Activated CD4-positive, alpha-beta memory T cell treated with anti-CD3 and anti-CD28 coated beads for 36 hours (primary cell): ENCODE results near the gene SLC6A18. TPM values are rescaled to one million over a fixed set of nuclear protein-coding genes. Genes with fewer than 3 reads are reported as not detected.

ENCODE experiments used
- CTCF ChIA-PET: fragments of 350-600 bp; sonication (Branson Sonifier 250); formaldehyde crosslinking; loops from one replicate; lab custom pipeline; 2021; ENCODE audit warnings: antibody characterized with exemption, inconsistent platforms; lab: Charles Lee
- POLR2A ChIA-PET: fragments of 350-600 bp; sonication (Branson Sonifier 250); formaldehyde crosslinking; loops from one replicate; lab custom pipeline; 2021; ENCODE audit warnings: antibody characterized with exemption; lab: Charles Lee
- DNase-seq: peaks from one replicate; pipeline ENCODE4 v3.0.0-alpha.2; 2020
- H3K27ac Mint-ChIP-seq: one replicate; pipeline ENCODE4 v1.8.0; 2021; ENCODE audit warnings: mixed read lengths
- H3K27me3 Mint-ChIP-seq: one replicate; pipeline ENCODE4 v1.8.0; 2021; ENCODE audit warnings: mixed read lengths
- H3K36me3 Mint-ChIP-seq: one replicate; pipeline ENCODE4 v1.8.0; 2021; ENCODE audit warnings: mixed read lengths
- H3K4me1 Mint-ChIP-seq: one replicate; pipeline ENCODE4 v1.8.0; 2021; ENCODE audit warnings: low read depth, mixed read lengths
- H3K4me3 Mint-ChIP-seq: one replicate; pipeline ENCODE4 v1.8.0; 2021; ENCODE audit warnings: mild to moderate bottlenecking, mixed read lengths
- H3K9me3 Mint-ChIP-seq: one replicate; pipeline ENCODE4 v1.8.0; 2021; ENCODE audit warnings: mixed read lengths
- intact Hi-C: fragments of 100-400 bp; cut with micrococcal nuclease; formaldehyde crosslinking; loops from one replicate; pipeline ENCODE4 v1.15.1; 2023
- total RNA-seq, 2 experiments: library from RNA; stranded (reverse); gene quantifications; one replicate each; pipeline ENCODE4 v1.2.3, GENCODE V29; 2021

Gene SLC6A18
- total RNA-seq, 2 experiments from 2014 or later: not detected

GRCh38 chr5:1216211-1216917, 8.8 kb upstream of the SLC6A18 start:
- Mint-ChIP-seq H3K9me3 (no peaks in the 10 kb centered on the region), H3K4me3 (no peak overlapping the region), H3K36me3 (no peaks in the 10 kb centered on the region), H3K27me3 (peaks cover 4% of the 10 kb centered on the region), H3K27ac (no peak overlapping the region), H3K4me1 (peaks cover 3% of the 10 kb centered on the region)
- intact Hi-C loops: no loop called here
- ChIA-PET CTCF (no interaction called here), POLR2A (no interaction called here)
- no peak for DNase-seq

- Mint-ChIP-seq H3K4me1 (peaks cover 3% of the 10 kb centered on the region), H3K9me3 (no peaks in the 10 kb centered on the region), H3K27ac (no peak overlapping the region), H3K4me3 (no peak overlapping the region), H3K36me3 (no peaks in the 10 kb centered on the region), H3K27me3 (peaks cover 4% of the 10 kb centered on the region)
- ChIA-PET CTCF (no interaction called here), POLR2A (no interaction called here)
- DNase-seq: no peak
- intact Hi-C loops: no loop called here
Measured at GRCh38 chr5:1216918-1217295, 8.3 kb upstream of the SLC6A18 start.

GRCh38 chr5:1217596-1218206, 7.5 kb upstream of the SLC6A18 start:
- H3K27ac Mint-ChIP-seq: no peak overlapping the region
- H3K36me3 Mint-ChIP-seq: no peaks in the 10 kb centered on the region
- no peak for DNase-seq
- no peak overlapping the region for H3K4me3 Mint-ChIP-seq
- peaks cover 3% of the 10 kb centered on the region for H3K4me1 Mint-ChIP-seq
- CTCF ChIA-PET: no interaction called here
- intact Hi-C loops: no loop called here
- POLR2A ChIA-PET: no interaction called here
- peaks cover 4% of the 10 kb centered on the region for H3K27me3 Mint-ChIP-seq
- no peaks in the 10 kb centered on the region for H3K9me3 Mint-ChIP-seq

- ChIA-PET POLR2A (no interaction called here), CTCF (no interaction called here)
- no peak overlapping the region for H3K27ac Mint-ChIP-seq
- no peaks in the 10 kb centered on the region for H3K9me3 Mint-ChIP-seq
- H3K4me3 Mint-ChIP-seq: no peak overlapping the region
- peaks cover 3% of the 10 kb centered on the region for H3K4me1 Mint-ChIP-seq
- no peaks in the 10 kb centered on the region for H3K36me3 Mint-ChIP-seq
- no peak for DNase-seq
- peaks cover 4% of the 10 kb centered on the region for H3K27me3 Mint-ChIP-seq
- intact Hi-C loops: no loop called here
Measured at GRCh38 chr5:1218351-1219080, 6.7 kb upstream of the SLC6A18 start.

- peaks cover 3% of the 10 kb centered on the region for H3K4me1 Mint-ChIP-seq
- intact Hi-C loops: no loop called here
- ChIA-PET POLR2A (no interaction called here), CTCF (no interaction called here)
- no peaks in the 10 kb centered on the region for H3K36me3 Mint-ChIP-seq
- no peak for DNase-seq
- no peak overlapping the region for H3K4me3 Mint-ChIP-seq
- H3K9me3 Mint-ChIP-seq: no peaks in the 10 kb centered on the region
- no peak overlapping the region for H3K27ac Mint-ChIP-seq
- peaks cover 4% of the 10 kb centered on the region for H3K27me3 Mint-ChIP-seq
Measured at GRCh38 chr5:1219098-1219767, 5.9 kb upstream of the SLC6A18 start.

GRCh38 chr5:1219768-1220100, 5.4 kb upstream of the SLC6A18 start:
- DNase-seq: no peak
- Mint-ChIP-seq H3K4me3 (no peak overlapping the region), H3K9me3 (no peaks in the 10 kb centered on the region), H3K4me1 (peaks cover 3% of the 10 kb centered on the region), H3K36me3 (no peaks in the 10 kb centered on the region), H3K27me3 (peaks cover 4% of the 10 kb centered on the region), H3K27ac (no peak overlapping the region)
- POLR2A ChIA-PET: no interaction called here
- intact Hi-C loops: no loop called here
- CTCF ChIA-PET: no interaction called here

GRCh38 chr5:1220351-1220750, 4.8 kb upstream of the SLC6A18 start:
- Mint-ChIP-seq H3K27me3 (peaks cover 4% of the 10 kb centered on the region), H3K9me3 (no peaks in the 10 kb centered on the region), H3K27ac (no peak overlapping the region), H3K4me1 (peaks cover 3% of the 10 kb centered on the region), H3K36me3 (no peaks in the 10 kb centered on the region), H3K4me3 (no peak overlapping the region)
- no peak for DNase-seq
- POLR2A ChIA-PET: no interaction called here
- CTCF ChIA-PET: no interaction called here
- intact Hi-C loops: no loop called here

- Mint-ChIP-seq H3K36me3 (no peaks in the 10 kb centered on the region), H3K4me1 (peaks cover 3% of the 10 kb centered on the region), H3K27me3 (peaks cover 4% of the 10 kb centered on the region), H3K9me3 (no peaks in the 10 kb centered on the region), H3K27ac (no peak overlapping the region), H3K4me3 (no peak overlapping the region)
- ChIA-PET POLR2A (no interaction called here), CTCF (no interaction called here)
- DNase-seq: no peak
- intact Hi-C loops: no loop called here
Measured at GRCh38 chr5:1220831-1221230, 4.3 kb upstream of the SLC6A18 start.

- H3K27me3 Mint-ChIP-seq: peaks cover 1% of the 10 kb centered on the region
- intact Hi-C loops: no loop called here
- ChIA-PET POLR2A (no interaction called here), CTCF (no interaction called here)
- H3K27ac Mint-ChIP-seq: no peak overlapping the region
- no peaks in the 10 kb centered on the region for H3K9me3 Mint-ChIP-seq
- DNase-seq: no peak
- H3K4me1 Mint-ChIP-seq: peaks cover 3% of the 10 kb centered on the region
- no peak overlapping the region for H3K4me3 Mint-ChIP-seq
- no peaks in the 10 kb centered on the region for H3K36me3 Mint-ChIP-seq
Measured at GRCh38 chr5:1221721-1222120, 3.5 kb upstream of the SLC6A18 start.

GRCh38 chr5:1222147-1222546, 3.0 kb upstream of the SLC6A18 start:
- CTCF ChIA-PET: no interaction called here
- Mint-ChIP-seq H3K27ac (no peak overlapping the region), H3K4me3 (no peak overlapping the region), H3K27me3 (peaks cover 1% of the 10 kb centered on the region), H3K36me3 (no peaks in the 10 kb centered on the region), H3K9me3 (no peaks in the 10 kb centered on the region), H3K4me1 (peaks cover 3% of the 10 kb centered on the region)
- POLR2A ChIA-PET: no interaction called here
- DNase-seq: no peak
- intact Hi-C loops: no loop called here

GRCh38 chr5:1222621-1223277, 2.4 kb upstream of the SLC6A18 start:
- no peak for DNase-seq
- H3K4me1 Mint-ChIP-seq: peaks cover 3% of the 10 kb centered on the region
- H3K4me3 Mint-ChIP-seq: no peak overlapping the region
- intact Hi-C loops: no loop called here
- CTCF ChIA-PET: no interaction called here
- peaks cover 1% of the 10 kb centered on the region for H3K27me3 Mint-ChIP-seq
- POLR2A ChIA-PET: no interaction called here
- no peaks in the 10 kb centered on the region for H3K9me3 Mint-ChIP-seq
- no peak overlapping the region for H3K27ac Mint-ChIP-seq
- H3K36me3 Mint-ChIP-seq: no peaks in the 10 kb centered on the region

- no peak overlapping the region for H3K4me3 Mint-ChIP-seq
- H3K27ac Mint-ChIP-seq: no peak overlapping the region
- ChIA-PET POLR2A (no interaction called here), CTCF (no interaction called here)
- H3K36me3 Mint-ChIP-seq: no peaks in the 10 kb centered on the region
- no peak for DNase-seq
- no peaks in the 10 kb centered on the region for H3K27me3 Mint-ChIP-seq
- intact Hi-C loops: no loop called here
- no peaks in the 10 kb centered on the region for H3K9me3 Mint-ChIP-seq
- H3K4me1 Mint-ChIP-seq: no peaks in the 10 kb centered on the region
Measured at GRCh38 chr5:1223278-1223670, 1.9 kb upstream of the SLC6A18 start.
